GM12878 (cell line): Measurements from ENCODE around the gene NRBP1. TPM values are rescaled to one million over a fixed set of nuclear protein-coding genes. Genes with fewer than 3 reads are reported as not detected.

Experiments used
- ATAC-seq: fragments of 200-7000 bp; cut with Tn5 transposase; 3 replicates; pipeline ENCODE4 v1.9.1; 2020; ENCODE audit warnings: mild to moderate bottlenecking, moderate library complexity
- BruUV-seq: library from RNA; stranded (reverse); fragments of 400-500 nt; replicated peaks from 2 replicates; lab custom pipeline; 2021; lab: Mats Ljungman, UMichigan
- CTCF ChIA-PET: fragments of 300-600 bp; sonication (Branson Sonifier 250); formaldehyde crosslinking; extraction: SDS; loops from one replicate; lab custom pipeline; 2021; ENCODE audit warnings: inconsistent platforms; lab: Yijun Ruan, JAX
- POLR2A ChIA-PET: fragments of 350-600 bp; formaldehyde crosslinking; extraction: SDS; loops from one replicate; lab custom pipeline; 2021; ENCODE audit warnings: inconsistent platforms; lab: Charles Lee
- RAD21 ChIA-PET: fragments of 300-600 bp; sonication (Branson Sonifier 250); formaldehyde crosslinking; loops from one replicate; lab custom pipeline; 2023; ENCODE audit warnings: antibody characterized with exemption; ENCODE audit not compliant: unreplicated experiment; lab: Charles Lee
- SMC1A ChIA-PET: fragments of 300-600 bp; sonication (Branson Sonifier 250); formaldehyde crosslinking; loops from one replicate; lab custom pipeline; 2023; ENCODE audit not compliant: unreplicated experiment, uncharacterized antibody; lab: Charles Lee
- DNase-seq: peaks from one replicate; pipeline ENCODE4 v3.0.0-alpha.2; 2011; ENCODE audit warnings: low read depth, low spot score
- FAIRE-seq: peaks from 3 replicates; lab custom pipeline; 2011; peaks lifted over from hg19 to GRCh38; lab: Jason Lieb, UNC
- H2AFZ ChIP-seq: 2 replicates; pipeline ENCODE4 v1.6.0; 2011; ENCODE audit warnings: low read depth, low read length, control low read depth; ENCODE audit not compliant: control insufficient read depth
- H3K27ac ChIP-seq: 2 replicates; pipeline ENCODE4 v1.5.1; 2011; ENCODE audit warnings: control low read depth; ENCODE audit not compliant: control insufficient read depth, insufficient read depth
- H3K27me3 ChIP-seq, 2 experiments: replicated peaks in 1 of 2; 2 replicates each; pipeline versions ENCODE4 v1.6.0 to v1.6.1; 2011; ENCODE audit warnings: low read length in 1 of 2; ENCODE audit not compliant: control insufficient read depth in 2 of 2, insufficient read depth in 2 of 2
- H3K36me3 ChIP-seq, 2 experiments: 2 replicates each; pipeline ENCODE4 v1.5.1; 2011; ENCODE audit warnings: low read length in 1 of 2; ENCODE audit not compliant: control insufficient read depth in 2 of 2, insufficient read depth in 2 of 2
- H3K4me1 ChIP-seq: 2 replicates; pipeline ENCODE4 v1.6.1; 2011; ENCODE audit warnings: mild to moderate bottlenecking, low read length, moderate library complexity, mixed read lengths; ENCODE audit not compliant: control insufficient read depth, insufficient read depth
- H3K4me2 ChIP-seq: 2 replicates; pipeline ENCODE4 v1.6.0; 2011; ENCODE audit warnings: control low read depth; ENCODE audit not compliant: control insufficient read depth, insufficient read depth
- H3K4me3 ChIP-seq: fragments of 200-600 bp; sonication (generic); 2 replicates; pipeline ENCODE4 v1.5.1; 2016
- H3K79me2 ChIP-seq: 2 replicates; pipeline ENCODE4 v1.6.0; 2011; ENCODE audit warnings: low read length; ENCODE audit not compliant: control insufficient read depth, insufficient read depth
- H3K9ac ChIP-seq: 2 replicates; pipeline ENCODE4 v1.8.0; 2011; ENCODE audit warnings: low read length, control low read depth, mixed read lengths; ENCODE audit not compliant: control insufficient read depth, insufficient read depth
- H3K9me3 ChIP-seq: replicated peaks from 3 replicates; pipeline ENCODE4 v1.5.1; 2011; ENCODE audit warnings: mild to moderate bottlenecking, low read length; ENCODE audit not compliant: control insufficient read depth, insufficient read depth
- H4K20me1 ChIP-seq: 2 replicates; pipeline ENCODE4 v1.6.0; 2011; ENCODE audit not compliant: control insufficient read depth, insufficient read depth
- CHD1 ChIP-seq: IDR thresholded peaks from 2 replicates; pipeline ENCODE4 v1.6.1; 2012; ENCODE audit warnings: low read depth, low read length, improper control_type of control experiment
- DPF2 ChIP-seq: fragments of 450-650 bp; IDR thresholded peaks from 2 replicates; pipeline ENCODE4 v1.6.1; 2017; ENCODE audit warnings: mild to moderate bottlenecking
- FOS ChIP-seq: IDR thresholded peaks from 3 replicates; pipeline ENCODE4 v1.6.1; 2011; ENCODE audit warnings: borderline replicate concordance; ENCODE audit not compliant: insufficient read length; ENCODE audit errors: extremely low read depth
- FOXM1 ChIP-seq: IDR thresholded peaks from 2 replicates; pipeline ENCODE4 v1.6.1; 2012; ENCODE audit warnings: low read depth, mild to moderate bottlenecking, inconsistent platforms, low read length, moderate library complexity
- IKZF1 ChIP-seq: fragments of 450-650 bp; conservative IDR thresholded peaks from 2 replicates; pipeline ENCODE4 v1.6.1; 2017; ENCODE audit warnings: antibody characterized with exemption, mild to moderate bottlenecking
- NFYB ChIP-seq: IDR thresholded peaks from 2 replicates; pipeline ENCODE4 v1.6.1; 2011; ENCODE audit warnings: low read depth, mild to moderate bottlenecking, low read length, improper control_type of control experiment, moderate library complexity; ENCODE audit not compliant: insufficient read depth
- PAX5 ChIP-seq: IDR thresholded peaks from 2 replicates; pipeline ENCODE4 v1.6.1; 2011; ENCODE audit warnings: low read depth, low read length, borderline replicate concordance
- POU2F2 ChIP-seq: IDR thresholded peaks from 3 replicates; pipeline ENCODE4 v1.6.1; 2011; ENCODE audit warnings: low read depth, mild to moderate bottlenecking, low read length, borderline replicate concordance
- SIN3A ChIP-seq: IDR thresholded peaks from 2 replicates; pipeline ENCODE4 v1.6.1; 2012; ENCODE audit warnings: low read depth, low read length, improper control_type of control experiment
- SMC3 ChIP-seq: IDR thresholded peaks from 2 replicates; pipeline ENCODE4 v1.6.1; 2011; ENCODE audit warnings: low read length, improper control_type of control experiment, borderline replicate concordance
- STAT3 ChIP-seq: IDR thresholded peaks from 2 replicates; pipeline ENCODE4 v1.6.1; 2011; ENCODE audit warnings: low read depth, low read length, improper control_type of control experiment
- TAF1 ChIP-seq: IDR thresholded peaks from 2 replicates; pipeline ENCODE4 v1.6.1; 2011; ENCODE audit warnings: mild to moderate bottlenecking, low read depth, low read length, borderline replicate concordance
- ZBED1 ChIP-seq: IDR thresholded peaks from 2 replicates; pipeline ENCODE4 v1.6.1; 2016; ENCODE audit warnings: borderline replicate concordance
- ZNF207 ChIP-seq: fragments of 450-650 bp; IDR thresholded peaks from 2 replicates; pipeline ENCODE4 v1.6.1; 2014; ENCODE audit warnings: antibody characterized with exemption, mild to moderate bottlenecking, borderline replicate concordance
- ZNF384 ChIP-seq: IDR thresholded peaks from 2 replicates; pipeline ENCODE4 v1.6.1; 2012; ENCODE audit warnings: low read depth, mild to moderate bottlenecking, low read length, improper control_type of control experiment, borderline replicate concordance
- ZNF622 ChIP-seq: fragments of 450-650 bp; IDR thresholded peaks from 2 replicates; pipeline ENCODE4 v1.6.1; 2017; ENCODE audit warnings: mild to moderate bottlenecking, inconsistent platforms
- ZSCAN29 ChIP-seq: fragments of 450-650 bp; IDR thresholded peaks from 2 replicates; pipeline ENCODE4 v1.6.1; 2017; ENCODE audit warnings: mild to moderate bottlenecking, moderate library complexity
- WGBS: methylation state at CpG from one replicate; pipeline ENCODE4 v1.1.6; 2016; ENCODE audit warnings: low lambda C conversion rate; ENCODE audit not compliant: insufficient replicate concordance, insufficient coverage; ENCODE audit errors: missing lambda C conversion rate; 5-methylcytosine and 5-hydroxymethylcytosine counted together
- in situ Hi-C: fragments of 300-500 bp; cut with MboI; formaldehyde crosslinking; loops from 9 replicates; pipeline ENCODE4 v1.14.3; 2018; ENCODE audit warnings: mixed read lengths
- intact Hi-C: fragments of 100-400 bp; cut with micrococcal nuclease; formaldehyde crosslinking; loops from one replicate; pipeline ENCODE4 v1.14.2; 2022; ENCODE audit not compliant: unreplicated experiment
- polyA plus RNA-seq, 11 experiments: library from polyadenylated mRNA; depleted of rRNA in 4 of 11; unstranded in 6 of 11; stranded (reverse) in 5 of 11; fragments of >200 nt; fragmentation: Nextera tagmentation in 4 of 11; fragmentation: Illumina TruSeq in 1 of 11; extraction: Ambion mirVana in 4 of 11; extraction: Trizol in 1 of 11; gene quantifications; 1 replicate in 1 of 11; 2 replicates in 10 of 11; pipeline versions ENCODE4 v1.2.1 to v1.2.3, GENCODE V29; 2011 to 2016; ENCODE audit warnings: inconsistent platforms in 2 of 11, missing spikeins in 2 of 11, low read depth in 1 of 11
- total RNA-seq, 4 experiments: library from RNA; depleted of rRNA in 3 of 4; stranded (reverse); fragments of >200 nt in 3 of 4; fragmentation: Illumina TruSeq in 1 of 4; extraction: Trizol in 1 of 4; gene quantifications; 2 replicates each; pipeline versions ENCODE4 v1.2.1 to v1.2.3, GENCODE V29; 2013 to 2021
- TF ChIP-seq, protein P1 (sequence below): fragments of 450-650 bp; IDR thresholded peaks from 2 replicates; pipeline ENCODE4 v1.6.1; 2018; ENCODE audit warnings: borderline replicate concordance, mild to moderate bottlenecking; ENCODE audit not compliant: partially characterized antibody
- TF ChIP-seq, protein P2 (sequence below): fragments of 450-650 bp; IDR thresholded peaks from 2 replicates; pipeline ENCODE4 v1.6.1; 2017; ENCODE audit warnings: low read depth, mild to moderate bottlenecking, moderate library complexity

Gene NRBP1
- total and polyA plus RNA-seq, 10 of the 15 experiments (the other 5 are each of a cell fraction or from before 2014, with no cell fraction given): 5.7 to 136 (median 66.1) TPM

DNA sequence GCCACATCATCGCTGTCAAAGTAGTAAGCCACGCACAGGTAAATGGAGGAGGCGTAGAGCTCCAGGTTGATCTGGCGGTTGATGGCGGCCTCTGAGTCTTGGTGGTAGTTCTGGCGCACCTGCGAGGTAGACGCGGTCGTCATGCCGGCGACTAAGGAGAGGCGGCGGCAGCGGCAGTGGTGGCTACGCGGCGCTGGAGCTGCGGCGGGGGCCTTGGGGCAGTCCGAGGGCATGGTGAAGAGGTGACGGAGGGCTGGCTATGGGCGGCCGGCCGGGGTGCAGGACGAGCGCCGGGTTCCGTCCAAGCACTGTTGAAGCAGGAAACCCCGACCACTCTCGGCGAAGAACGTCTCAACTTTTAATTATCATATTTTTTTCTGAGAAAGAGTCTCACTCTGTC, 35.2 kb upstream of the NRBP1 start (continued):
- TF ChIP-seq, protein P1, sequence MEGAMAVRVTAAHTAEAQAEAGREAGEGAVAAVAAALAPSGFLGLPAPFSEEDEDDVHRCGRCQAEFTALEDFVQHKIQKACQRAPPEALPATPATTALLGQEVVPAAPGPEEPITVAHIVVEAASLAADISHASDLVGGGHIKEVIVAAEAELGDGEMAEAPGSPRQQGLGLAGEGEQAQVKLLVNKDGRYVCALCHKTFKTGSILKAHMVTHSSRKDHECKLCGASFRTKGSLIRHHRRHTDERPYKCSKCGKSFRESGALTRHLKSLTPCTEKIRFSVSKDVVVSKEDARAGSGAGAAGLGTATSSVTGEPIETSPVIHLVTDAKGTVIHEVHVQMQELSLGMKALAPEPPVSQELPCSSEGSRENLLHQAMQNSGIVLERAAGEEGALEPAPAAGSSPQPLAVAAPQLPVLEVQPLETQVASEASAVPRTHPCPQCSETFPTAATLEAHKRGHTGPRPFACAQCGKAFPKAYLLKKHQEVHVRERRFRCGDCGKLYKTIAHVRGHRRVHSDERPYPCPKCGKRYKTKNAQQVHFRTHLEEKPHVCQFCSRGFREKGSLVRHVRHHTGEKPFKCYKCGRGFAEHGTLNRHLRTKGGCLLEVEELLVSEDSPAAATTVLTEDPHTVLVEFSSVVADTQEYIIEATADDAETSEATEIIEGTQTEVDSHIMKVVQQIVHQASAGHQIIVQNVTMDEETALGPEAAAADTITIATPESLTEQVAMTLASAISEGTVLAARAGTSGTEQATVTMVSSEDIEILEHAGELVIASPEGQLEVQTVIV: no peak
- no peak for TF ChIP-seq IKZF1
- no peak for TF ChIP-seq ZNF384
- TF ChIP-seq SMC3: no peak
- TF ChIP-seq FOS: no peak
- no peak for TF ChIP-seq ZNF207
- TF ChIP-seq FOXM1: no peak
- TF ChIP-seq, all 136 proteins: peak for 0

DNA sequence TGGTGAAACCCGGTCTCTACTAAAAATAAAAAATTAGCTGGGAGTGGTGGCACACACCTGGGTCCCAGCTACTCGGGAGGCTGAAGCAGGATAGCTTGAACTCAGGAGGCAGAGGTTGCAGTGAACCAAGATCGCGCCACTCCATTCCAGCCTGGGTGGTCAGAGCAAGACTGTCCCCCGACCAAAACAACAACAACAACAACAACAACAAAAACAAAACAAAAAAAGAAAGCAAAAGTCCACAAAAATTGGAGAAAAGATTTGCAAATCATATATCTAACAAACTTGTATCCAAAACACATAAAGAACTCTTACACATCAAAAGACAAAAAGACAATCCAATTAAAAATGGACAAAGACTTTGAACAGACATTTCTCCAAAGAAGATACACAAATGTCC, 29.5 kb upstream of the NRBP1 start:
- Histone ChIP-seq H2AFZ (no peak overlapping the region), H3K36me3 (peaks cover 0 to 3% of the 10 kb centered on the region in 2 experiments; a peak in 1 of 4 replicates), H3K4me2 (no peak overlapping the region), H3K9ac (no peak overlapping the region), H3K9me3 (no peaks in the 10 kb centered on the region; the same call in 2 of the 3 replicates)
- intact Hi-C loops: no loop called here
- CTCF ChIA-PET: interaction anchor here (1.2 to 1.8 kb wide), 2 partner anchors 23 to 32 kb away, joined by 4 to 6 read pairs; no protein-coding TSS in a partner anchor
- FAIRE-seq (no peak), DNase-seq (no peak)
- POLR2A ChIA-PET: no interaction called here
- RAD21 ChIA-PET: no interaction called here
- BruUV-seq: no TSS peak
- SMC1A ChIA-PET: interaction anchor here (1.4 kb wide), 1 partner anchor 11 kb away, joined by 4 read pairs; the partner anchor contains the start of gene PPM1G
- TF ChIP-seq ZNF622 (no peak), PAX5 (no peak), CHD1 (no peak), ZBED1 (no peak), POU2F2 (no peak), ZSCAN29 (no peak), TAF1 (no peak), DPF2 (no peak), NFYB (no peak), STAT3 (no peak), SIN3A (no peak)
- TF ChIP-seq, protein P2, sequence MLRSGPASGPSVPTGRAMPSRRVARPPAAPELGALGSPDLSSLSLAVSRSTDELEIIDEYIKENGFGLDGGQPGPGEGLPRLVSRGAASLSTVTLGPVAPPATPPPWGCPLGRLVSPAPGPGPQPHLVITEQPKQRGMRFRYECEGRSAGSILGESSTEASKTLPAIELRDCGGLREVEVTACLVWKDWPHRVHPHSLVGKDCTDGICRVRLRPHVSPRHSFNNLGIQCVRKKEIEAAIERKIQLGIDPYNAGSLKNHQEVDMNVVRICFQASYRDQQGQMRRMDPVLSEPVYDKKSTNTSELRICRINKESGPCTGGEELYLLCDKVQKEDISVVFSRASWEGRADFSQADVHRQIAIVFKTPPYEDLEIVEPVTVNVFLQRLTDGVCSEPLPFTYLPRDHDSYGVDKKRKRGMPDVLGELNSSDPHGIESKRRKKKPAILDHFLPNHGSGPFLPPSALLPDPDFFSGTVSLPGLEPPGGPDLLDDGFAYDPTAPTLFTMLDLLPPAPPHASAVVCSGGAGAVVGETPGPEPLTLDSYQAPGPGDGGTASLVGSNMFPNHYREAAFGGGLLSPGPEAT: no peak
- TF ChIP-seq, all 136 proteins: peak for 0
- no peak overlapping the region for H3K4me3 ChIP-seq
- H3K79me2 ChIP-seq: peaks cover 84% of the 10 kb centered on the region
- whole genome bisulfite sequencing: 83% methylated on average over 5 of the region's 5 CpGs
- no peak overlapping the region for H3K27ac ChIP-seq
- H4K20me1 ChIP-seq: no peaks in the 10 kb centered on the region
- in situ Hi-C loops: no loop called here
- ATAC-seq: no peak
- no peaks in the 10 kb centered on the region for H3K27me3 ChIP-seq
- no peaks in the 10 kb centered on the region for H3K4me1 ChIP-seq
